Measurements from ENCODE around the gene LETM1.

Gene LETM1

GRCh38 chr4:1792832-1793495 is 63.0 kb downstream of the LETM1 start, which contains the start of gene FGFR3:
Gene FGFR3 (plus strand): TSS chr4:1793293. CDS start chr4:1793935, 642 bp downstream.
- DNase-seq = peak; percentile 19 to 38

DNA sequence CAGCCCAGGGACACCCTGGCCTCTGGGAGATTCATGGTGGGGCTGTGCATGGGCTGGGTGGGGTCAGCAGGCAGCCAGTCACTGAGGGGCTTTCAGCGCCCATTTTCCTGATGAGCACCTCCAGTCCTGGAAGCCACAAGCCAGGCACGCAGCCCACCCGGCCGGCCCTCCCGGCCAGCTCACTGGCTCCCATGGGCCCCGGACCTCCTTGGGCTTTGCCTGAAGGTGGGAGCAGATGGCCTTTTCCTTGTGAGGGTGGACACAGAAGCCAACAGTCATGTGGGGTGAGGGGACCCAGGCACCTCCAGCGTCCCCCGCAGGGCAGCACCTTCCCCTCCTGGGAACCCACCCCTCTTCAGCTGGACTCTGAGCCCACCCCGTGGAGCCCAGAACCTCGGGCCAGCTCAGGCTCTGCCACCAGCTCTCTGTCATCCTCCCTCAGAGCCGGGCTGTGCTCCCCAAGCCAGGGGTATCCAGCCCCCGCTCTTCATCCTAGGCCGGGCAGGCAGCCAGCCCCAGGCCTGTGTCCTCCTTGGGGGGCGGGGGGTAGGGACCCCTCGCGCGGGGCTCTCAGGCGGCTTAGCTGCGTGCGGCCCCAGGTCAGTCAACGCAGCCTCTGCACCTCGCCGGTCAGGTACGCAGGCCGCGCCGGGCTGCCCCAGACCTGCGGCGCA is 63.7 kb downstream of the LETM1 start:
- DNase-seq = no peak

DNA sequence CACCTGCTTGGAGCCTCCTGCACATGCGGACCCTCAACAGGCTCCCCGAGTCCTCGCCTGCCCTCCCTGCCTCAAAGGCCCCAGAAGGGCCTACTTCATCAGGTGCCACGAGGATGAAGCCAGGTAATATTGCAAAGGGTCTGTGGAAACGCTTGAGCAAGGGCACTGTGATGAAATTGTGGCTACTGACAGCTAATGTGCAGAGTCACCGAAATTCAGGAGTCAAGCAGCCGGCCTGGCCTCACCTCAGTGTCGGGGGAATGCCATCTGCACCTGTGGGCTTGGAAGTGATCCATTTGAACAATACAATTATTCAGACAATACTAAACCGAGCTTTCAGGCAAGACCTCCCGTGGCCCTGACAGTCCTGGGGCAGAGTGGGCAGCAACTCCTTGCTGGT is 66.0 kb downstream of the LETM1 start:
- no peak for DNase-seq

DNA sequence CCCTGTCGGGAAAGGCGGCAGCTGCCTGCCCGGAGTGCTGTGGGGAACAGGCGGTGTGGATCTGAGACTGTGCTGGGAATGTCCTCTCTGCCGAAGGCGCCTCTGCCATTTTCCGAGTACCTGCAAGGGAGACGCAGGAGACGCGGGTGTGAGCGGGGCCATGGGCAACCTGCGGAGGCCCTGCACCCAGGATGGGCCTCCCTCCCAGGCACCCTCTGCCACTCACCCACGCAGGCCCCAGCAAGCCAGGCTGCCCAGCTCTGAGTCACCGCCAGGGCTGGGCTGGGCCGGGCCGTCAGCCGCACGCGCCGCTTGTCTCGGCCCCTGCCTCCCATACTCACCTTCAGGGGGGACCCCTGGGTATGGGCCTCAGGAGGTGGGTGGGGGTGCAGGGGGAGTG is 66.4 kb downstream of the LETM1 start:
- no peak for DNase-seq

DNA sequence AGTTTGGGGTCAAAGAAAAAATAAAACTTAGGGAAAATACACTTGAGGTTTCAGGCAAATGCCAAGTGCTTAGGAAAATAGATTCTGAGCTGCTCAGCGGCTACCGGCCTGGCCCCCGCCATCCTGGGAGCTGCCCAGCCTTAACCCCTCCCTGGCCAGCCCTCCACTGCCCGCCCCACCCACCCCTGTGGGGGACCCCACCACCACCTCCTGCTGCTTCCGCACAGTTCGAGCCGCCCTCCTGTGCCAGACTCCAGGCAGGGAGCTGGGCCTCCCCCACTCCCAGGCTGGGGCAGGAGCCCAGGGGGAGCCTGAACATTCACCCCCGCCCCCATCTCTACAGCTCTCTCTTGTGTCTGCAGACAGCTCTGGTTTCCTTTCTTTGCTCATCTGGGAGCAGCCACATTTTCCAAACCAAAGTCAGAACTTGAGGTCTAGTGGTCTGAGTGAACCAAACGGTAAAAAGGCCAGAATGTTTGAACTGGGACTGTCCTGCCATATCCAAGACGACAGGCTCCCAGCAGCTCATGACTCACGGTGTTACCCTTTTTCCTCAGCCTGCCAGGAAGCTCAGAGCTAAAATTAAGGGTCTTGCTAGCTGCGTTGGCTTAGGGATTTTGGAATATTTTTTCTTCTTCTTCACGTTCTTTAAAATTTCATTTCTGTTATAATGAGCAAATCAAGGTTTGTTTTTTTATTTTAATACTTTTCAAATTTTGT is 67.5 kb downstream of the LETM1 start:
- no peak for DNase-seq

GRCh38 chr4:1787411-1788077 is 68.4 kb downstream of the LETM1 start:
- DNase-seq = no peak

DNA sequence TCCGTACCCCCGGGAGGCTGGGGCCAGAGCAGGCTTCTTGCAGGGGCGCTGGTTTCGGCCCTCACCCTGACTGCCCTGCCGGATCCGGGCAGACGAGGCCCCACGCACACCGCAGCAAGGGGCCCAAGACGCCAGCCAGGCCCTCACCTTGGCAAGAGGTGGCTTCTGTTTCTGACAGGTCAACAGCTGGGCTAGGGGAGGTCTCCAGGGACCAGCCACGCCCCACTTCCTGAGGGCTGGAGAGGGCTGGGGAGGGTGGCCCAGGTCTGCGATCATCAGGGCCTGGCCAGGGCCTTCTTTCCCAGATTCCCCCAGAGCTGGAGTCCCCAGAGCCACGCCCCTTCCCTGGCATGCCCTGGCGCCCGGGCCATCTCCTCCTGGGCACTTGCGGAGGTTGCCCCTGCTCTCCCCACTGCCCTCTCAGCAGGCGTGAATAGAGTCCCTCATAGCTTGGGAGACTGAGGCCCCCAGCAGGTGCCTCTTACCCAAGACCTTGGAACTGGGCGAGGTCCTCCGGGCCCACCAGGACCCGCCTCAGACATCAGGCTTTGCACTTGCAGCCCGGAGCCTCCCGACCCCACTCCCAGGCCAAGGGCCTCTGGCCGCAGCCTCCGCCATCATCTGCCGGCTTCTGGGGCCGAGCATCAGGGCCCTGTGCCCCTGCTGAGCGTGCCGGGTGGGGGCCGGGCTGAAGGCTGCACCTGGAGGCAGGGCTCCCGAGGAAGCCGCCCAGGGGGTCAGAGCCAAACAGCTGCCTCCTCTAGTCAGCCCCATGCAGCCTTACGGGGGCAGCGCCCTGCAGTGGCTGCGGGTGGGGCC is 69.2 kb downstream of the LETM1 start:
- DNase-seq = no peak

DNA sequence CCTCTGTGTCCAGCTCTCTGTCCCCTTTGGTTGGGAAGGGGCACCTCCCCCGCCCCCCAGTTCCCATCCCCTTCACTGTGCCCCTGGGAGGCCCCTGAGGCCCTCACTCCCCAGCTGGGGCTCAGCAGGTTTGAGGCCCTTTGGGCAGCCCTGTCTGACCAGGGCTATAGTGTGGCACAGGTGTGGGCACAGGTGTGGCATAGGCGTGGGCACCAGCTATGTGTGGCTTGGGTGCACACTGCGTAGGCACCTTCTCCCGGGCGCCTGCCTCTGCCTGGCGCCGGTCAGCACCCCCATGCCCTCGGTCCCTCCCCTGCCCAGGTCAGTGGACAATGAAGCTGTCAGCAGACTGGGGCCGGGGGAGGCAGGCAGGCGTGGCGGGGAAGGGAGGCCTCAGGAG is 70.4 kb downstream of the LETM1 start:
- no peak for DNase-seq

DNA sequence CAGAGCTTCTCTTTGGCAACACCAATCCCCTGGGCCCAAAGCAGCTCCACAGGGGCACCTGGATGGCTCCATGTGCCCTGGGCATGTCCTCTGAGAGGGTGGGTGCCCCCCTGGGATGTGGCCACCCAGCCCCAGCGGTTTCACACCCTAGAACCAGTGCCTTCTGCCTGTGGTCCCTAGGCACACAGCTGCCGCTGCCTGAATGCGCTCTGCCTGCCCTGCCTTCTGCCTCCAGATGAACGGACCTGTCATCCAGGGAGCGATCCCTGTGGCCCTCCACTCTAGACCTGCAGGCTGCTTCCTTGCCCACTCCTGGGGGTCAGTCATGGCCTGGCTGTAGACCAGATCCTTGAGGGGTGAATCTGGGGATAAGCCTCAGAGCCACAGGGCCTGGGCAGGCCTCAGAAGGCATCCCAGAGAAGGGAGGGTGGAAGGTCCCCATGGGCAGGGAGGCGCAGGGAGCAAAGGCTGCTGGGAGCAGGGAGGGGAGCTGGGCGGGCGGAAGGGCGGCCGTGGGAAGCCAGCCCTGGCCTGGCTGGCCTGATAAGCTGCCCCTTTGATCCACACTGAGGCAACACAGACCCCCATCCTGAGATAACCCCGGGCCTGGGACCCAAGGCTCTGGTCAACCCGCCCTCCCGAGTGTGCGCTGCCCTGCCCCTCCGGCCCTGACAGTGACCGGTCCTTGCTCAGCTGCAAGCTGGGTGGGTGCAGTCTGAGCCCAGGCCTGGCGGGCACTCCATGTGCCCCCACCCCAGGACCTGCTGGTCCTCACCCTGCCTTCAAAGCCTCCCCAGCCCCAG is 71.0 kb downstream of the LETM1 start:
- DNase-seq = no peak

- no peak for DNase-seq
Measured at GRCh38 chr4:1784395-1784788, 71.6 kb downstream of the LETM1 start.

GRCh38 chr4:1783970-1784369 is 72.0 kb downstream of the LETM1 start:
- no peak for DNase-seq

GRCh38 chr4:1783015-1783414 is 72.9 kb downstream of the LETM1 start:
- DNase-seq = no peak

DNA sequence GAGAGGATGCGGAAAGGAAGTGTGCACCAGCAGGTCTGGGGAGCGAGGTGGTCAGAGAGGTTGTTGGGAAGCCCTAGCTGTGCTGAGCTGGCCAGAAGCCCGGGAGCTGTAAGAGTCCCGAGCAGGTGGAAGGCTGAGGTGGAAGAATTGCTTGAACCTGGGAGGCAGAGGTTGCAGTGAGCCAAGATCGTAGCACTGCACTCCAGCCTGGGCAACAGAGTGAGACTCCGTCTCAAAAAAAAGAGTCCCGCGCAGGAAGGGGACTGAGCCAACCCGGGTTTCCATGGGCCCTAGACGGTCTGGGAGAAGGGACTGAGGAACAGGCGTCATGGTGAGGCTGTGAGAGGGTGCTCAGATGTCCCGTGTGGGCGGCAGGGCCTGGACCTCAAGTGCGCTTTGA is 75.5 kb downstream of the LETM1 start:
- DNase-seq = no peak

GRCh38 chr4:1779588-1780382 is 76.2 kb downstream of the LETM1 start:
- DNase-seq = no peak

DNA sequence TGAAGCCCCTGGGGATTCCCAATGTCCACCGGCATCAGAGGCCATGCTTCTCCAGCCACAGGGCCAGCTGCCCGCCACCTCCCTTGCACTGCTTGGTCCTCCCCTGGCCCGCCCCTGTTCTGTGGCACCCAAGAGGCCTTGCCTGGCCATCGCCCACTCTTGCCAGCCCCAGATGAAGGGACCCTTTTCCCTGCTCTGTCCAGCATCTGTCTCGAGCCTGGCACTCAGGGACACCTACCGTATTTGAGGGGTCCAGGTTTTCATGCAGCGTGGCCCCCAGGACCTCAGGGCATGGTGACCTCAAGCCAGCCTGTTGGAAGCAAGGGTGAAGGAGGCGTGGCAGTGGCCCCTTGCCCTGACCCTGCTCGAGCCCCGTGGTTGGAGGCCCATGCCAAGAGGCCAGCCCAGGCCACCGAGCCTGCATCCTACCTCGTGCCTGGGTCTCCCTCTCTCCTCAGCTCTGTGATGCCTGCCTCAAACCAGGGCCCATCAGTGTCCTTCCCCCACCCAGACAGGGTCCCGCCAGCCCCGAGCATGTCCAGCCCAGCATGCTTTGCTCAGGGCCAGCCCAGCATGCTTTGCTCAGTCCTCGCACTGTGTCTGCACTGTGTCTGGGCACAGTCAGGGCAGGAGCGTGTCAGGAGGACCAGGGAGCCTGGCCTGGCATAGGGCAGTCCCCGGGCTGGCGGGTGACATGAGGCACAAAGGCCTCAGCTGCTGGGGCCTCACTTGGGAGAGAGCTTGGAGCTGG is 77.1 kb downstream of the LETM1 start:
- DNase-seq = no peak

GRCh38 chr4:1777822-1778641 is 77.9 kb downstream of the LETM1 start:
- DNase-seq = no peak

DNA sequence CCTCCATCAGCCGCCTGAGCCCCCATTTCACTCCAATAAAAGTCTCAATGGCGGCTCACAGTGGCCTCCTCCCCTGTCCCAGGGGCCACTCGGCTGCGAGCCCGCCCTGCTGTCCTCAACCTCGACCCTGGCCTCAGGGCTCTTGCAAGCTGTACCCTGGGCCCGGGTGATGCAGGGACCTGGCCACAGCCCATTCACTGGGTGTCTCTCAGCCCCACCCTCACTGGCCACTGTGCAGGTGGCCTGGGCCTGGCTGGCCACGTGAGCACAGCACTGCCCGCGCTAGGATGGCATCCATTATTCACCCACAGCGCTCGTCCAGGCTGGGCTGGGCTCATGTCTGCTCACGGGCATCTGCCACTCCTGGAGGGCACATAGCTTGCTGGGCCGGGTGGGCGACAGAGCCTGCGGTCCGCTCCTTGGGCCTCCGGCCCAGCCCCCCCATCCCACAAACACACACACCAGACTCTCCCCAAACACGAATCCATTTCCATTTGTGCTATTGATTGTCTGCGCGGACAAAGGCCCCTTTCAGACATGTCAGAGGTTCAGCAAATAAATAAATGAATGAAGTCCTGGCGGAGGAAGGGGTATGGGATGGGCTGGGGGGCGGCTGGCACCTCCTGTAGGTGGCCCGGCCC is 79.3 kb downstream of the LETM1 start:
- DNase-seq = no peak

GRCh38 chr4:1775731-1776500 is 80.0 kb downstream of the LETM1 start:
- no peak for DNase-seq

Data from stimulated activated CD4-positive, alpha-beta T cell treated with anti-CD3 and anti-CD28 coated beads, Interleukin-2, amount 100 ng/mL, for 48 hours (primary cell).